H1 (cell line): ENCODE data around the gene CCDC88C. TPM values are rescaled to one million over a fixed set of nuclear protein-coding genes. Genes with fewer than 3 reads are reported as not detected.

ENCODE experiments used
- CTCF ChIA-PET: fragments of 300-600 bp; sonication (Branson Sonifier 250); formaldehyde crosslinking; loops from one replicate; lab custom pipeline; 2021; ENCODE audit not compliant: partially characterized antibody; lab: Charles Lee
- POLR2A ChIA-PET: fragments of 300-600 bp; sonication (Branson Sonifier 250); formaldehyde crosslinking; loops from one replicate; lab custom pipeline; 2021; ENCODE audit warnings: inconsistent platforms; ENCODE audit not compliant: partially characterized antibody; lab: Charles Lee
- DNase-seq, 2 experiments: peaks; one replicate each; pipeline versions ENCODE4 v3.0.0 to v3.0.0-alpha.2; 2010 to 2022; ENCODE audit warnings: low spot score in 2 of 2, low read depth in 1 of 2, mixed read lengths in 1 of 2
- FAIRE-seq: peaks from 2 replicates; lab custom pipeline; 2011; peaks lifted over from hg19 to GRCh38; lab: Jason Lieb, UNC
- H2AFZ ChIP-seq: 2 replicates; pipeline ENCODE4 v1.8.1; 2012; ENCODE audit warnings: low read length, inconsistent platforms
- H2AK5ac ChIP-seq: 2 replicates; pipeline ENCODE4 v1.6.1; 2013; ENCODE audit warnings: low read depth, low read length
- H2BK120ac ChIP-seq: replicated peaks from 2 replicates; pipeline ENCODE3; 2013; ENCODE audit warnings: low read depth, low read length, inconsistent platforms
- H2BK12ac ChIP-seq: 2 replicates; pipeline ENCODE4 v1.6.1; 2013; ENCODE audit warnings: low read depth, low read length
- H2BK15ac ChIP-seq: 2 replicates; pipeline ENCODE4 v1.6.1; 2013; ENCODE audit warnings: low read length
- H2BK20ac ChIP-seq: 2 replicates; pipeline ENCODE4 v1.6.1; 2013; ENCODE audit warnings: low read length
- H2BK5ac ChIP-seq: 2 replicates; pipeline ENCODE4 v1.6.1; 2013; ENCODE audit warnings: low read depth, low read length
- H3K14ac ChIP-seq: 2 replicates; pipeline ENCODE4 v1.6.1; 2013; ENCODE audit warnings: inconsistent platforms; ENCODE audit not compliant: insufficient read length
- H3K18ac ChIP-seq: 2 replicates; pipeline ENCODE4 v1.6.1; 2013; ENCODE audit warnings: low read length; ENCODE audit errors: extremely low read depth
- H3K23ac ChIP-seq: 2 replicates; pipeline ENCODE4 v1.6.1; 2013; ENCODE audit warnings: inconsistent platforms; ENCODE audit not compliant: insufficient read length
- H3K23me2 ChIP-seq: 2 replicates; pipeline ENCODE4 v1.6.1; 2013; ENCODE audit warnings: low read depth, low read length
- H3K27ac ChIP-seq: 2 replicates; pipeline ENCODE4 v1.6.1; 2011; ENCODE audit warnings: low read depth, low read length, inconsistent platforms
- H3K27me3 ChIP-seq, 4 experiments: replicated peaks in 1 of 4; 1 replicate in 1 of 4; 2 replicates in 3 of 4; pipeline versions ENCODE4 v1.6.1 to v1.8.1; 2011 to 2013; ENCODE audit warnings: low read length in 3 of 4, mild to moderate bottlenecking in 3 of 4, inconsistent platforms in 2 of 4, mixed read lengths in 2 of 4, moderate library complexity in 1 of 4; ENCODE audit not compliant: control insufficient read depth in 3 of 4, insufficient read depth in 3 of 4; ENCODE audit errors: extremely low read depth in 1 of 4
- H3K36me3 ChIP-seq, 4 experiments: 2 replicates each; pipeline versions ENCODE4 v1.6.1 to v1.8.1; 2011 to 2013; ENCODE audit warnings: mild to moderate bottlenecking in 4 of 4, low read length in 3 of 4, moderate library complexity in 2 of 4, control low read depth in 1 of 4, inconsistent platforms in 1 of 4; ENCODE audit not compliant: insufficient read depth in 4 of 4, control insufficient read depth in 2 of 4
- H3K4ac ChIP-seq: replicated peaks from 2 replicates; pipeline ENCODE3; 2013; ENCODE audit warnings: low read length, low read depth, mixed read lengths, inconsistent platforms; ENCODE audit not compliant: insufficient read length
- H3K4me1 ChIP-seq, 4 experiments: replicated peaks in 1 of 4; 1 replicate in 1 of 4; 2 replicates in 3 of 4; pipeline versions ENCODE4 v1.6.1 to v1.8.1; 2011 to 2013; ENCODE audit warnings: low read length in 3 of 4, inconsistent platforms in 2 of 4, mixed read lengths in 1 of 4; ENCODE audit not compliant: insufficient read depth in 4 of 4, control insufficient read depth in 3 of 4
- H3K4me2 ChIP-seq, 2 experiments: 2 replicates each; pipeline versions ENCODE4 v1.6.1 to v1.8.1; 2011 to 2013; ENCODE audit warnings: low read depth in 2 of 2, low read length in 2 of 2, control low read depth in 1 of 2, inconsistent platforms in 1 of 2, mild to moderate bottlenecking in 1 of 2; ENCODE audit not compliant: insufficient read depth in 1 of 2
- H3K4me3 ChIP-seq, 4 experiments: fragments of 200-600, 300-600 bp in 1 of 4; sonication (generic), shearing (Covaris generic), sonication (Bioruptor Twin) in 1 of 4; 2 replicates each; pipeline versions ENCODE4 v1.5.1 to v1.8.1; 2011 to 2016; ENCODE audit warnings: low read length in 4 of 4, low read depth in 3 of 4, control low read depth in 2 of 4, inconsistent platforms in 2 of 4, mild to moderate bottlenecking in 2 of 4, mixed read lengths in 1 of 4, moderate library complexity in 1 of 4; ENCODE audit not compliant: insufficient read depth in 2 of 4; ENCODE audit errors: extremely low read depth in 1 of 4
- H3K56ac ChIP-seq: replicated peaks from 2 replicates; pipeline ENCODE3; 2013; ENCODE audit warnings: low read depth, mild to moderate bottlenecking, mixed read lengths, low read length, inconsistent platforms; ENCODE audit not compliant: insufficient read length
- H3K79me1 ChIP-seq: 2 replicates; pipeline ENCODE4 v1.6.1; 2013; ENCODE audit warnings: low read depth, low read length, control low read depth
- H3K79me2 ChIP-seq, 2 experiments: 2 replicates each; pipeline versions ENCODE4 v1.6.1 to v1.8.1; 2012 to 2013; ENCODE audit warnings: low read length in 2 of 2, mild to moderate bottlenecking in 2 of 2, inconsistent platforms in 1 of 2; ENCODE audit not compliant: insufficient read depth in 2 of 2, control insufficient read depth in 1 of 2
- H3K9ac ChIP-seq, 4 experiments: replicated peaks in 1 of 4; 1 replicate in 1 of 4; 2 replicates in 3 of 4; pipeline versions ENCODE4 v1.6.1 to v1.8.1; 2011 to 2013; ENCODE audit warnings: low read depth in 3 of 4, low read length in 3 of 4, control low read depth in 2 of 4, mild to moderate bottlenecking in 2 of 4, moderate library complexity in 2 of 4, inconsistent platforms in 1 of 4; ENCODE audit errors: extremely low read depth in 1 of 4
- H3K9me3 ChIP-seq, 2 experiments: 2 replicates each; pipeline versions ENCODE4 v1.6.1 to v1.8.1; 2012 to 2013; ENCODE audit warnings: mild to moderate bottlenecking in 2 of 2, moderate library complexity in 2 of 2, control low read depth in 1 of 2, inconsistent platforms in 1 of 2, low read depth in 1 of 2, low read length in 1 of 2, mixed read lengths in 1 of 2; ENCODE audit not compliant: insufficient read depth in 2 of 2
- H4K20me1 ChIP-seq, 2 experiments: replicated peaks in 1 of 2; 2 replicates each; pipeline versions ENCODE3 to v1.8.1; 2011 to 2013; ENCODE audit warnings: inconsistent platforms in 2 of 2, low read length in 2 of 2, mild to moderate bottlenecking in 1 of 2; ENCODE audit not compliant: insufficient read depth in 2 of 2, control insufficient read depth in 1 of 2
- H4K5ac ChIP-seq: 2 replicates; pipeline ENCODE4 v1.6.1; 2013; ENCODE audit warnings: low read length, low read depth, mixed read lengths, inconsistent platforms; ENCODE audit not compliant: insufficient read length
- H4K8ac ChIP-seq: 2 replicates; pipeline ENCODE4 v1.8.0; 2013; ENCODE audit warnings: mild to moderate bottlenecking, moderate library complexity, low read length, inconsistent platforms; ENCODE audit not compliant: insufficient read depth; ENCODE audit errors: extremely low read depth
- H4K91ac ChIP-seq: replicated peaks from 2 replicates; pipeline ENCODE3; 2013; ENCODE audit warnings: low read length, mixed read lengths, inconsistent platforms; ENCODE audit not compliant: insufficient read length
- ASH2L ChIP-seq: fragments of 200-600, 300-600 bp; sonication (generic); IDR thresholded peaks from one replicate; pipeline ENCODE4 v1.7.1; 2017; ENCODE audit warnings: low read length
- CEBPB ChIP-seq: IDR thresholded peaks from 2 replicates; pipeline ENCODE4 v1.6.1; 2012; ENCODE audit warnings: low read depth, low read length
- CTCF ChIP-seq, 3 experiments: IDR thresholded peaks; 1 replicate in 2 of 3; 2 replicates in 1 of 3; pipeline versions ENCODE4 v1.5.1 to v1.6.1; 2011; ENCODE audit warnings: low read length in 3 of 3, mild to moderate bottlenecking in 3 of 3, inconsistent platforms in 2 of 3, low read depth in 1 of 3, moderate library complexity in 1 of 3; ENCODE audit not compliant: insufficient read depth in 1 of 3; ENCODE audit errors: control extremely low read depth in 1 of 3
- MAFK ChIP-seq: IDR thresholded peaks from 2 replicates; pipeline ENCODE4 v1.6.1; 2012; ENCODE audit warnings: low read depth, mild to moderate bottlenecking, improper control_type of control experiment, low read length
- RNF2 ChIP-seq: fragments of 200-900, 300-1000 bp; sonication (generic); IDR thresholded peaks from 2 replicates; pipeline ENCODE4 v1.7.1; 2016; ENCODE audit warnings: borderline replicate concordance, low read depth, mild to moderate bottlenecking, antibody characterized with exemption, low read length; ENCODE audit not compliant: poor library complexity, severe bottlenecking; ENCODE audit errors: missing control alignments
- SUZ12 ChIP-seq: fragments of 200-600 bp; sonication (generic); IDR thresholded peaks from 2 replicates; pipeline ENCODE4 v1.6.1; 2012; ENCODE audit warnings: mild to moderate bottlenecking, inconsistent platforms, low read length, moderate library complexity, mixed read lengths
- TCF12 ChIP-seq: IDR thresholded peaks from 2 replicates; pipeline ENCODE4 v1.6.1; 2011; ENCODE audit warnings: low read depth, mild to moderate bottlenecking, low read length
- TEAD4 ChIP-seq: IDR thresholded peaks from 2 replicates; pipeline ENCODE4 v1.6.1; 2012; ENCODE audit warnings: low read depth, low read length, inconsistent platforms, mixed read lengths
- WGBS, 2 experiments: shearing (Covaris generic) in 1 of 2; methylation state at CpG; one replicate each; pipeline versions ENCODE4 v1.1.6 to v1.1.7; 2013 to 2015; ENCODE audit warnings: low lambda C conversion rate in 2 of 2, mixed read lengths in 2 of 2, inconsistent platforms in 1 of 2, low coverage in 1 of 2, missing lambda C conversion rate in 1 of 2; ENCODE audit not compliant: insufficient replicate concordance in 2 of 2, insufficient coverage in 1 of 2, insufficient read length in 1 of 2; ENCODE audit errors: extremely low coverage in 1 of 2, missing lambda C conversion rate in 1 of 2; 5-methylcytosine and 5-hydroxymethylcytosine counted together
- polyA plus RNA-seq, 7 experiments: library from polyadenylated mRNA; depleted of rRNA in 3 of 7; stranded (reverse) in 5 of 7; unstranded in 2 of 7; fragments of >200 nt in 5 of 7; fragments of 200-250 nt in 2 of 7; gene quantifications; 1 replicate in 5 of 7; 2 replicates in 1 of 7; 4 replicates in 1 of 7; pipeline versions ENCODE4 v1.2.1 to v1.2.3, GENCODE V29; 2011 to 2013; ENCODE audit warnings: missing spikeins in 2 of 7, mixed read lengths in 2 of 7
- total RNA-seq: library from RNA; stranded (reverse); fragmentation: NEBNext Ultra II Directional; extraction: Animal tissue kit (Norgen Biotek cat#: 25700); gene quantifications from 2 replicates; pipeline ENCODE4 v1.2.1, GENCODE V29; 2021

The CCDC88C gene
- total and polyA plus RNA-seq, 2 of the 8 experiments (the other 6 are each of a cell fraction or from before 2014, with no cell fraction given) = 10.3 to 57.7 TPM

GRCh38 chr14:91466192-91466591 lies 48.6 kb upstream of the CCDC88C start:
- Histone ChIP-seq H4K8ac (0 out of 2 replicates have a peak overlapping the region, but pooled peaks have one; percentile 51), H4K5ac (no peak overlapping the region), H3K4me2 (no peak overlapping the region), H2AK5ac (no peak overlapping the region), H3K18ac (no peak overlapping the region), H3K79me1 (no peaks in the 10 kb centered on the region; the same call in 1 of the 2 replicates), H2BK12ac (no peak overlapping the region), H3K56ac (no peak overlapping the region), H4K20me1 (no peaks in the 10 kb centered on the region), H3K4me3 (no peak overlapping the region), H3K23ac (no peak overlapping the region), H2BK5ac (no peak overlapping the region), H3K4ac (no peak overlapping the region), H3K9ac (no peak overlapping the region), H3K4me1 (no peaks in the 10 kb centered on the region), H2BK120ac (no peak overlapping the region), H4K91ac (no peak overlapping the region), H3K27ac (no peak overlapping the region), H2AFZ (no peak overlapping the region), H3K27me3 (no peaks in the 10 kb centered on the region), H3K23me2 (no peaks in the 10 kb centered on the region), H3K14ac (no peak overlapping the region), H3K36me3 (peaks cover 26 to 95% (median 55%) of the 10 kb centered on the region in 4 experiments), H3K79me2 (no peaks in the 10 kb centered on the region; a peak in 1 of 4 replicates), H3K9me3 (no peaks in the 10 kb centered on the region), H2BK15ac (no peak overlapping the region), H2BK20ac (no peak overlapping the region)
- FAIRE-seq (no peak), DNase-seq (no peak)
- ChIA-PET CTCF (interaction anchor here (0.6 to 0.9 kb wide), 2 partner anchors 445 to 1725 kb away, joined by 3 read pairs; no protein-coding TSS in a partner anchor), POLR2A (interaction anchor here (1.3 kb wide), 1 partner anchor 13 kb away, joined by 3 read pairs; no protein-coding TSS in a partner anchor)
- WGBS, 2 experiments = 93% methylated on average over 4 of the region's 4 CpGs; no CpG with 5 or more reads in 1 of the 2 experiments
- no peak for TF ChIP-seq TEAD4
- no peak for TF ChIP-seq TCF12
- no peak for TF ChIP-seq SUZ12
- TF ChIP-seq CTCF (IDR thresholded peaks at IDR 0.05; ENCODE audit: control extremely low read depth in 1 of 3, insufficient read depth in 1 of 3, low read depth in 1 of 3, low read length in 3 of 3) = no peak
- TF ChIP-seq ASH2L = no peak
- no peak for TF ChIP-seq MAFK
- no peak for TF ChIP-seq CEBPB
- no peak for TF ChIP-seq RNF2
